ENCODE measurements around the gene ELK4.

DNA sequence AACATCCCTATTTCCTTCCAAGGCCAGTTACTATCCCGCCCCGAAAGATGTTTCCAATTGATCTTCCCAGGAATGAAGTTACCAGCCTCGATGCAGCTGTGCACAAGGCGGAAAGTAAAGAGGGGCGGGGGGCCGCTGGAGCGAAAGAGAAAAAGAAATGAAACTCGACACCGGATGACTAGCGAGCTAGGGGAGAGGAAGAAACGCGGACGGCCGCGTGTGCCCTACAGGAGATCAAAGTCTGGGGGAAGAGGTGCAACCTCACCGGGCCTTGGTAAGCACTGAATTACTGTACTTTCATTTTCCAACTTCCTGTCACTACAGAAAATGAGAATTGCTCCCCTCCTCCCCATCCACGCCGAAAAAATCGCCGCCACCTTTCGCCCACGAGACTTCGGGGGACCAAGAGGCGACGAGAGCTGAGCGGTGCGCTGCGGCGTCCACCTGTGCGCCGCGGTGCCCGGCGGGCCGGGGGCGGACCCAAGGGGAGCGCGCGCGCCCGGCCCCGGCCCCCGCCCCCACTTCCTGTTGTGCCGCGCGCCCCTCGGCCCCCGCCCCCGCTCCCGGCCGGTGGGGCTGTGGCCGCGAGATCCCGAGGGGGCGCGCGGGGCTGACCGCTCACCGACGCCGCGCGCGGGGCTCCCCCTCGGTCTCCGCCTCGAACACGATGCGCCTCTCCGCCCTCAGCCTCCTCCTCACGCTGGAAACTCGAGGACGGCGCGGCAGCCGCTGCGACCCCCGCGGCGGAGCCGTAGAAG is 622 bp downstream of the ELK4 start:
- TF ChIP-seq, protein P1, sequence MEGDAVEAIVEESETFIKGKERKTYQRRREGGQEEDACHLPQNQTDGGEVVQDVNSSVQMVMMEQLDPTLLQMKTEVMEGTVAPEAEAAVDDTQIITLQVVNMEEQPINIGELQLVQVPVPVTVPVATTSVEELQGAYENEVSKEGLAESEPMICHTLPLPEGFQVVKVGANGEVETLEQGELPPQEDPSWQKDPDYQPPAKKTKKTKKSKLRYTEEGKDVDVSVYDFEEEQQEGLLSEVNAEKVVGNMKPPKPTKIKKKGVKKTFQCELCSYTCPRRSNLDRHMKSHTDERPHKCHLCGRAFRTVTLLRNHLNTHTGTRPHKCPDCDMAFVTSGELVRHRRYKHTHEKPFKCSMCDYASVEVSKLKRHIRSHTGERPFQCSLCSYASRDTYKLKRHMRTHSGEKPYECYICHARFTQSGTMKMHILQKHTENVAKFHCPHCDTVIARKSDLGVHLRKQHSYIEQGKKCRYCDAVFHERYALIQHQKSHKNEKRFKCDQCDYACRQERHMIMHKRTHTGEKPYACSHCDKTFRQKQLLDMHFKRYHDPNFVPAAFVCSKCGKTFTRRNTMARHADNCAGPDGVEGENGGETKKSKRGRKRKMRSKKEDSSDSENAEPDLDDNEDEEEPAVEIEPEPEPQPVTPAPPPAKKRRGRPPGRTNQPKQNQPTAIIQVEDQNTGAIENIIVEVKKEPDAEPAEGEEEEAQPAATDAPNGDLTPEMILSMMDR (conservative IDR thresholded peaks at IDR 0.05; ENCODE audit: low read length): no peak
- no peak for TF ChIP-seq EZH2phosphoT487 (IDR thresholded peaks at IDR 0.05; ENCODE audit: borderline replicate concordance)
